ENCODE results near the gene MED12L.

Gene MED12L

GRCh38 chr3:151086484-151087456, 1.3 kb downstream of the MED12L start:
- peak in 57 of 58 donors; percentile 25 to 90 (median 67) for DNase-seq

GRCh38 chr3:151087648-151088047, 2.2 kb downstream of the MED12L start:
- DNase-seq: no peak

GRCh38 chr3:151091685-151092345, 6.4 kb downstream of the MED12L start:
- no peak for DNase-seq

DNA sequence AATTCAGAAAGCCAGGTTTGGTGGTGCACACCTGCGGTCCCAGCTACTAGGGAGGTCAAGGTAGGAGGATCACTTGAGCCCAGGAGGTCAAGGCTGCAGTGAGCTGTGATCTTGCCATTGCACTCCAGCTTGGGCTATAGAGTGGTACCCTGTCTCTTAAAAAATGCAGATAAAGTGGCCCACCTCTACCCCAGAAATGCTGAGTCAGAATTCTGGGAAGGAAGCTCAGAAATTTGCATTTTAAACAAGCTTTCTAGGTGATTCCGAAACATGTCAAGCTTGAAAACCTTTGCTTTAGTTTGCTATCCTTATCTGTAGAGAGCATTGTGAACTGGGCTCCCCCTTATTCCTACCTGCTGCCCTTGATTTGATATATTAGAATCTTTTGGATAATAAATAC, 7.7 kb downstream of the MED12L start:
- DNase-seq: no peak

- no peak for DNase-seq
These were observed 8.4 kb downstream of the MED12L start for GRCh38 chr3:151093905-151094304.

DNA sequence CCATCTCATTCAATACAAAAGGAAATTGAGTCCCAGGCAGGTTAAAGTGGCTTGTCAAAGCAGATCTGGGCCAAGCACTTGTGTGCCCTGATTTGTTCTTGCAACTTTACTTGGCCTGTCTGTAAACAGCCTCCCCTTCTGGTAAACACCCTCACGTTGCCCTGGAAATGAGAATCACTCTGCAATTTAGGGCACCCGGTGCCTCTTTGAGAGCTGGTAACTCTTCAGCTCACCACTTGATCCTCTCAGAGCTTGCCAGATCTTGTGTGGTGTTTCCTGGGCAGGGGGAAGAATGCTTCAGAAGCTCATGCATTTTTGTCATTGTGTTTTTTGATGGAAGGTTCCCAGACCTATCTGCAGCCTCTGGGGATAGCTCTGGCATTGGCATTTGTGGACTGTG, 11.3 kb downstream of the MED12L start:
- DNase-seq: peak in 25 of 58 donors; percentile 3 to 78 (median 25)

DNA sequence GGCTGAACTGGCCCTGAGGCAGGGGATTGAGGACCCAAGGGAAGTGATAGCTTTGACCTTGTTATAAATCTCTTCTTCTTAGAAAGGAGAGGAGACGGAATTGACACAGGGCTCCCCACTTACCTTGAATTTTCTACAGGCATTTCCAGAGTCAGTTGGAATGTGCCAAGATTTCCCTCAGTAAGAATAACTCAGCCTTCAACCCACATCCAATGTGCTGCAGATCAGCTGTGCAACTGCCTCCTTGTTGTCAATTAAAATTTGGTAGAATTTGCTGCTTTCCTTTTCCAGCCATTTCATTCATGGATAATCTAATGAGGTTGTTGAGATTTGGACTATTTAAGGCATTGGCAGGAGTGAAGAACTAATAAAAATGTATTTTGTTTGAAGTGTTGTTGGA, 14.6 kb downstream of the MED12L start:
- DNase-seq: peak in 1 of 58 donors; percentile 35

GRCh38 chr3:151101270-151101969, 16.0 kb downstream of the MED12L start:
- no peak for DNase-seq

GRCh38 chr3:151106311-151106710, 20.8 kb downstream of the MED12L start:
- DNase-seq: no peak

GRCh38 chr3:151107177-151107576, 21.7 kb downstream of the MED12L start:
- no peak for DNase-seq

DNA sequence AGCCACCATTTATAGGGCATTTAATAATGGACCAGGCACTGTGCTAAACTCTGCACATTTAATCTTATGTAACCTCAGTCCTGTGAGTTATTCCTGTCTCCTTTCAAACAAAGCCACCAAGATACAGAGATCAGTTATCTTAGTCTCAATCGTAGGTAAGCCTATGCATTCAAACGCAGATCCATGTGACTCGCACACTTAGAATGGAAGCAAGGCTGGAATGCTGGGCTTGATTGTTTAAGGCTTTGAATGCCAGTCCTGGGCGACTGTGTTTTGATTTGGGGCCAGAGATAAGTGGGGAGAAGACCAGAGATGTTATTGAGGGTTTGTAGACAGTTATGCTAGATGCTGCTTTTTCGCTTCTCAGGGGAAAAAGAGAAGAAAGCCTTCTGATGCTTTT, 22.2 kb downstream of the MED12L start:
- no peak for DNase-seq

- DNase-seq: no peak
These were observed 23.9 kb downstream of the MED12L start for GRCh38 chr3:151109286-151109800.

DNA sequence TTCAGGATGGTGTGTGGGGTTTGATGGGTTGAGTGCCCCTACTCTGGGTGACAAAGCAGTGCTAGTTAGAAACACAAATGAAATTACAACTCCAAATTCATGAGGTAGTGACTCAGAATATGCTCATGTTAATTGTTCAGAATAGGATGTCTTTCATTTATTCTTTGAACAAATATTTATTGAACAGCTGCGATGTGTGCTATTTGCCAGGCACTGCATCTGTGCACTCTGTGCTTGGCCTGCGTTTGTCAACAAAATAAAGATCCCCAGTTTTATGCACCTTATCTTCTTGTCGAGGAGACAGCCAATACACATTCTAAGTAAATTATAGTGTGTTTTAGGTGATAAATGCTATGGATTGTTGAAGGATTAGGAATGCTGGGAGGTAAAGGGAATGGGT, 27.3 kb downstream of the MED12L start:
- no peak for DNase-seq

DNA sequence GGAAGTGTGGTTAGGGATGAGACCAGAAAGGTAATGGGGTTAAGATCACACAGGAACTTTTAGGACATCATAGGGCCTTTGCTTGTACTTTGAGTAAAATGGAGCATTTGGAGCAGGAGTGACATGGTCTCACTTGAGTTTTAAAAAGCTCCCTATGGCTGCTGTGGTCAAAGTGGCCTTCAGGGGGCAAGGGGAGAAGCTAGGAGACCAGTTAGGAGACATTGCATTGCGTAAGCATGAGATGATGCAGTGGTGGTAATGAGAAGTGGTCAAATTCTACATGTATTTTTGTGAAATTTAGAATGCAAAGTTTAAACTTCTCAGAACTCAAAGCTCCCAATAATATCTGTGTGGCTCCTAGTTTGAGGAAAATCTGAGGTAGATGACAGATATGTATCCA, 27.9 kb downstream of the MED12L start:
- no peak for DNase-seq

- DNase-seq: no peak
These were observed 31.6 kb downstream of the MED12L start for GRCh38 chr3:151117047-151117446.

DNA sequence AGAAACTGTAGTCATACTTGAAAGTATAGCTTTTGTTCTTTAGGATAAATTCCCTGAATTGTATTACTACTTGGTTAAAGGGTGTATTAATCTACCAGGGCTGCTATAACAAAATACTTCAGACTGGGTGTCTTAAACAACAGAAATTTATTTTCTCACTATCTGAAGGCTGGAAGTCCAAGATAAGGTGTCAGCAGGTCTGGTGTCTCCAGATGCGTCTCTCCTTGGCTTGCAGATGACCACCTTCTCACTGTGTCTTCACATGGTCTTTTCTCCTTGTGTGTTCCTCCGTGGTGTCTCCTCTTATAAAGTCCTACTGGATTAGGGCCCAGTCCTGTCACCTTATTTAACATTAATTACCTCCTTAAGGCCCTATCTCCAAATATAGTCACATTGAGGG, 33.7 kb downstream of the MED12L start:
- no peak for DNase-seq

DNA sequence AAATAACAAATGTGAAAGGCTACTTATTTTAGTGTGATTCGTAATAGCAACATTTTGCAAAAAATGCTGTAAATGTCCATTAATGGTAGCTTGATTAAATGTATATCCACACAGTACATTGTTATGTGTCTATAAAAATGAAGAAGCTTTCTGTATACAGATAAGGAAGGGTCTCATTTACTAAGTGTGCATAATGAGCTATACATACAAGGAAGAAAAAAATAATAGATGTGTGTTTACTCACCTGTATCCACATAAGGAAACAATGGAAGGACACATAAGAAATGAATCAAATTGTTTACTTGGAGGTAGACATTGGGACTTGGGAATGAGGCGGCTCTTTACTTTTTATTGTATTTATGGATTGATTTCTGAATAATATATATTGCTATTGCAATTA, 34.9 kb downstream of the MED12L start:
- DNase-seq: no peak

DNA sequence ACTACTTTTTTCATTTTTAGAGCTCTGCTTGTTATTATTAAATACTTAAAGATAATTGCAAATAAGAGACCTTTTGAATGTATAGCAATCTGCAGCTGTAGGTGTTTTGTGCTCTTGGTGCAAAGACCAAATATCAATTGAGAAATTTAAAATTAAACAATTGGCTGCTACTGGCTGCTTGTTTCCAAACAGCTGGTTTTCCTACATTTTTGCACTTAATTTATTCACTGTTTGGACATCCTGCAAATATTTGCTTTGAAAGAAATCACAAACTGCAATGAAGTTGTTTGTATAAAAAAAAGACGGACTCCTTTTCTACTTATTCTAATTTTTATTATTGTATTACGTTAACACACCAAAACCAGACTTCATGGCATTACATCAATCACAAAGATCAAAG, 35.6 kb downstream of the MED12L start:
- no peak for DNase-seq

DNA sequence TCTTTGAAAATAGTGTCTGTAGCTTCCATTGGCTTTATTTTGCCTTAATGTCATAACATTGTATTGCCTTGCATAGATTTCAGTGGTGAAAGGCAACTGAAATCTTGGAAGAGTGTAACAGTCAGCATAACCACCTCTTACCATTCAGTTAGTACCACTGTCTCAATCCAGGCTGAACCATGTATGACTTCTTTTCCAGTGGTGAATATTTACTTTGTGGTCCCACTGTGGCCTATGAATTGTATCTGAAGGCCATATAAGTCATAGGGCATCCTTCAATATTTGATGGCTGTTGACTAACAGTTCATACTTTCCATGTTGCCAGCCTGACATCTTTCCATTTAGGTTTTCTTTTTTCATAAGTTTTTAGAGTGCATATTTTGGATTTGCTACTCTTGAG, 38.4 kb downstream of the MED12L start:
- DNase-seq: no peak

- no peak for DNase-seq
These were observed 39.0 kb downstream of the MED12L start for GRCh38 chr3:151124476-151124875.

DNA sequence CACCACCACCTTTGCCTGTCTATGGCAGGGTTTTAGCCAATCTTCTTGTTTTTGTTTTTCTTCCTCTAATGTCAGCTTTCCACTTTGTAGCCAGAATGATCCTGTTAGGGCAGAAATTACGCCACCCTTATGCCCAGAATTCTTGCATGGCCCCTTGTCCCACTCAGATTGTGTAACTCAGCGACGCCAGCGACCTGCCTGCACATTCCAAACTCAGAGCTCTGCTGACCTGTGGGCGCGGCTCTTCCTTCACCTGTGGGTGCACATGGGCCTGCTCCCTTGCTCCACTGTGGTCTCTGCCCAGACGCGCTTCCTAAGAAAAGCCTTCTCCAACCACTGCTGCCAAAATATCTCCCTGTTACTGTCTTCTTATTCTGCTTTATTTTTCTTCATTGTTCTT, 45.0 kb downstream of the MED12L start:
- DNase-seq: no peak

DNA sequence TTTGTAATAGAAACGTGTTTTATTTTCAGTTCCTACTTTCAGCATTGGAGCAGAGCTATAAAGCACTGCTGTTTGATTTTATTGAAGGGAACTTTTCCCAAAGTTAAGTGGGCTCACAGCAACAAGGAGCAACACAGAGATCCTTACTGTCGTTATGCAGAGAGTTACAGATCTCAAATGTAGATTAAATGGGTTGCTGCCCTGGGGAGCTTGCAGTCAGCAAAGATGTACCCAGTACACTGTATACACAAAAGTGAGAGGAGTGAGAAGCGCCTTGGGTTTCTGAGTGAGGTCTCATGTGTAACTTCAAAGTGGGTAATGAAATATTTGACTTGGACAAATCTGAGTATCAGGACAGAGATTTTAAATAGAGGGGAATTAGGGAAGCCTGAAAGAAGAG, 47.7 kb downstream of the MED12L start:
- no peak for DNase-seq

Measured in anterior cingulate cortex (tissue), 58 donors.